Thymus (tissue), 11 donors: Measurements from ENCODE around the gene ADAMTSL1. TPM values are rescaled to one million over a fixed set of nuclear protein-coding genes. Genes with fewer than 3 reads are reported as not detected.

ENCODE experiments used
- DNase-seq, 9 donors: peaks; one replicate each; pipeline ENCODE4 v3.0.0-alpha.2; 2013; ENCODE audit warnings: low spot score in 9 of 9, low read depth in 6 of 9, missing footprints in 1 of 9
- H3K27ac ChIP-seq, 2 donors: one replicate each; pipeline ENCODE4 v1.5.1; 2013; ENCODE audit warnings: control low read depth in 1 of 2, low read depth in 1 of 2, low read length in 1 of 2, mild to moderate bottlenecking in 1 of 2, moderate library complexity in 1 of 2
- H3K27me3 ChIP-seq, 2 donors: one replicate each; pipeline ENCODE4 v1.5.1; 2013; ENCODE audit warnings: low read length in 1 of 2; ENCODE audit not compliant: control insufficient read depth in 2 of 2, insufficient read depth in 1 of 2
- H3K36me3 ChIP-seq, 2 donors: one replicate each; pipeline ENCODE4 v1.5.1; 2013; ENCODE audit warnings: low read length in 1 of 2, mild to moderate bottlenecking in 1 of 2, moderate library complexity in 1 of 2; ENCODE audit not compliant: control insufficient read depth in 2 of 2, insufficient read depth in 2 of 2
- H3K4me1 ChIP-seq, 2 donors: one replicate each; pipeline ENCODE4 v1.5.1; 2013; ENCODE audit warnings: low read length in 2 of 2; ENCODE audit not compliant: control insufficient read depth in 2 of 2, insufficient read depth in 2 of 2
- H3K4me3 ChIP-seq, 2 donors: one replicate each; pipeline ENCODE4 v1.5.1; 2013; ENCODE audit warnings: low read length in 2 of 2, control low read depth in 1 of 2, mild to moderate bottlenecking in 1 of 2
- H3K9me3 ChIP-seq, 2 donors: one replicate each; pipeline ENCODE4 v1.5.1; 2013; ENCODE audit warnings: low read length in 1 of 2, mild to moderate bottlenecking in 1 of 2; ENCODE audit not compliant: control insufficient read depth in 2 of 2, insufficient read depth in 1 of 2
- whole genome bisulfite sequencing: extraction: QIAGEN DNeasy Blood & Tissue Kit; methylation state at CpG from one replicate; pipeline ENCODE4 v1.1.7; 2013; 5-methylcytosine and 5-hydroxymethylcytosine counted together
- polyA plus RNA-seq: library from polyadenylated mRNA; stranded (reverse); fragments of 200-250 nt; gene quantifications from one replicate; pipeline ENCODE4 v1.2.3, GENCODE V29; 2013
- total RNA-seq: library from RNA; stranded (reverse); fragments of 120-200 nt; gene quantifications from one replicate; pipeline ENCODE4 v1.2.4, GENCODE V29; 2013
- donor health status: healthy.

Gene ADAMTSL1
- total and polyA plus RNA-seq, 2 donors = 0.34 to 2.3 TPM

- WGBS = 90% methylated on average over 2 of the region's 2 CpGs
- H3K4me1 ChIP-seq = no peaks in the 10 kb centered on the region
Observed at GRCh38 chr9:18743971-18744370, 270.0 kb downstream of the ADAMTSL1 start.

GRCh38 chr9:18745710-18746109 lies 271.8 kb downstream of the ADAMTSL1 start:
- Histone ChIP-seq H3K36me3 (no peaks in the 10 kb centered on the region), H3K4me3 (no peak overlapping the region), H3K9me3 (no peaks in the 10 kb centered on the region), H3K27ac (no peak overlapping the region), H3K27me3 (no peaks in the 10 kb centered on the region), H3K4me1 (no peaks in the 10 kb centered on the region)
- DNase-seq = no peak
- WGBS = 92% methylated on average over 2 of the region's 2 CpGs

More at GRCh38 chr9:18743971-18744370, 270.0 kb downstream of the ADAMTSL1 start:
- H3K27me3 ChIP-seq = no peaks in the 10 kb centered on the region
- DNase-seq = no peak
- no peak overlapping the region for H3K27ac ChIP-seq
- H3K9me3 ChIP-seq = no peaks in the 10 kb centered on the region
- H3K4me3 ChIP-seq = no peak overlapping the region
- H3K36me3 ChIP-seq = no peaks in the 10 kb centered on the region

GRCh38 chr9:18746631-18747030 lies 272.7 kb downstream of the ADAMTSL1 start:
- Histone ChIP-seq H3K4me3 (no peak overlapping the region), H3K27ac (no peak overlapping the region), H3K27me3 (no peaks in the 10 kb centered on the region), H3K4me1 (no peaks in the 10 kb centered on the region), H3K9me3 (no peaks in the 10 kb centered on the region), H3K36me3 (no peaks in the 10 kb centered on the region)
- DNase-seq = no peak
- 77% methylated on average over 1 of the region's 1 CpG for WGBS

GRCh38 chr9:18747595-18747994 lies 273.6 kb downstream of the ADAMTSL1 start:
- Histone ChIP-seq H3K27me3 (no peaks in the 10 kb centered on the region), H3K27ac (no peak overlapping the region), H3K4me3 (no peak overlapping the region), H3K4me1 (no peaks in the 10 kb centered on the region), H3K9me3 (no peaks in the 10 kb centered on the region), H3K36me3 (no peaks in the 10 kb centered on the region)
- WGBS = 95% methylated on average over 3 of the region's 3 CpGs
- DNase-seq = no peak

- H3K27me3 ChIP-seq = no peaks in the 10 kb centered on the region
- no peak overlapping the region for H3K27ac ChIP-seq
- DNase-seq = no peak
Observed at GRCh38 chr9:18748251-18748701, 274.3 kb downstream of the ADAMTSL1 start.

GRCh38 chr9:18749711-18750110 lies 275.8 kb downstream of the ADAMTSL1 start:
- no peak overlapping the region for H3K27ac ChIP-seq
- H3K27me3 ChIP-seq = no peaks in the 10 kb centered on the region
- no peaks in the 10 kb centered on the region for H3K9me3 ChIP-seq
- H3K4me1 ChIP-seq = no peaks in the 10 kb centered on the region
- no peaks in the 10 kb centered on the region for H3K36me3 ChIP-seq
- 97% methylated on average over 1 of the region's 1 CpG for WGBS
- no peak overlapping the region for H3K4me3 ChIP-seq
- no peak for DNase-seq

More at GRCh38 chr9:18748251-18748701, 274.3 kb downstream of the ADAMTSL1 start:
- Histone ChIP-seq H3K36me3 (no peaks in the 10 kb centered on the region), H3K4me1 (no peaks in the 10 kb centered on the region), H3K9me3 (no peaks in the 10 kb centered on the region), H3K4me3 (no peak overlapping the region)
- 89% methylated on average over 1 of the region's 1 CpG for WGBS

GRCh38 chr9:18753904-18754303 lies 280.0 kb downstream of the ADAMTSL1 start:
- Histone ChIP-seq H3K4me1 (no peaks in the 10 kb centered on the region), H3K9me3 (no peaks in the 10 kb centered on the region), H3K27me3 (no peaks in the 10 kb centered on the region), H3K36me3 (no peaks in the 10 kb centered on the region), H3K27ac (no peak overlapping the region), H3K4me3 (no peak overlapping the region)
- WGBS = 96% methylated on average over 4 of the region's 4 CpGs
- DNase-seq = no peak

- H3K36me3 ChIP-seq = no peaks in the 10 kb centered on the region
- 90% methylated on average over 4 of the region's 4 CpGs for WGBS
- H3K9me3 ChIP-seq = no peaks in the 10 kb centered on the region
- H3K4me3 ChIP-seq = no peak overlapping the region
- no peaks in the 10 kb centered on the region for H3K27me3 ChIP-seq
- no peaks in the 10 kb centered on the region for H3K4me1 ChIP-seq
- no peak overlapping the region for H3K27ac ChIP-seq
- DNase-seq = no peak
Observed at GRCh38 chr9:18754537-18754936, 280.6 kb downstream of the ADAMTSL1 start.

GRCh38 chr9:18755263-18755662 lies 281.3 kb downstream of the ADAMTSL1 start:
- no peaks in the 10 kb centered on the region for H3K4me1 ChIP-seq
- no peak overlapping the region for H3K27ac ChIP-seq
- no peaks in the 10 kb centered on the region for H3K27me3 ChIP-seq
- H3K9me3 ChIP-seq = no peaks in the 10 kb centered on the region
- no peaks in the 10 kb centered on the region for H3K36me3 ChIP-seq
- WGBS = 90% methylated on average over 2 of the region's 2 CpGs
- no peak overlapping the region for H3K4me3 ChIP-seq
- DNase-seq = no peak

GRCh38 chr9:18756712-18757125 lies 282.8 kb downstream of the ADAMTSL1 start:
- H3K9me3 ChIP-seq = no peaks in the 10 kb centered on the region
- H3K36me3 ChIP-seq = no peaks in the 10 kb centered on the region
- WGBS = 72% methylated on average over 3 of the region's 3 CpGs
- no peak overlapping the region for H3K4me3 ChIP-seq
- H3K27me3 ChIP-seq = no peaks in the 10 kb centered on the region
- DNase-seq = no peak
- no peak overlapping the region for H3K27ac ChIP-seq
- no peaks in the 10 kb centered on the region for H3K4me1 ChIP-seq
